HEK293T (cell line): ENCODE data around the gene TMEM38A.

ENCODE experiments used
- ARNT ChIP-seq: fragments of 450-650 bp; IDR thresholded peaks from 2 replicates; pipeline ENCODE4 v1.6.1; 2017; ENCODE audit warnings: mild to moderate bottlenecking
- BHLHE40 ChIP-seq: fragments of 450-650 bp; IDR thresholded peaks from 2 replicates; pipeline ENCODE4 v1.6.1; 2016; ENCODE audit warnings: mild to moderate bottlenecking, moderate library complexity, borderline replicate concordance
- CTBP1 ChIP-seq: fragments of 450-650 bp; IDR thresholded peaks from 2 replicates; pipeline ENCODE4 v1.6.1; 2016; ENCODE audit warnings: borderline replicate concordance
- ELF4 ChIP-seq: fragments of 450-650 bp; IDR thresholded peaks from 2 replicates; pipeline ENCODE4 v1.6.1; 2017; ENCODE audit warnings: antibody characterized with exemption
- FOXA1 ChIP-seq: fragments of 450-650 bp; IDR thresholded peaks from 2 replicates; pipeline ENCODE4 v1.6.1; 2016; ENCODE audit warnings: mild to moderate bottlenecking
- FOXK2 ChIP-seq: fragments of 450-650 bp; IDR thresholded peaks from 2 replicates; pipeline ENCODE4 v1.6.1; 2016; ENCODE audit warnings: mild to moderate bottlenecking
- HDGF ChIP-seq: fragments of 450-650 bp; IDR thresholded peaks from 2 replicates; pipeline ENCODE4 v1.6.1; 2017; ENCODE audit warnings: antibody characterized with exemption, borderline replicate concordance
- L3MBTL2 ChIP-seq: fragments of 450-650 bp; conservative IDR thresholded peaks from 2 replicates; pipeline ENCODE4 v1.6.1; 2016; ENCODE audit warnings: mild to moderate bottlenecking
- NFRKB ChIP-seq: fragments of 450-650 bp; IDR thresholded peaks from 2 replicates; pipeline ENCODE4 v1.6.1; 2016; ENCODE audit warnings: mild to moderate bottlenecking, moderate library complexity
- PKNOX1 ChIP-seq: fragments of 450-650 bp; IDR thresholded peaks from 2 replicates; pipeline ENCODE4 v1.6.1; 2016
- SP1 ChIP-seq: fragments of 450-650 bp; IDR thresholded peaks from 2 replicates; pipeline ENCODE4 v1.6.1; 2017
- SUZ12 ChIP-seq: fragments of 450-650 bp; IDR thresholded peaks from 2 replicates; pipeline ENCODE4 v1.6.1; 2016; ENCODE audit warnings: mild to moderate bottlenecking
- TARDBP ChIP-seq: fragments of 450-650 bp; IDR thresholded peaks from 2 replicates; pipeline ENCODE4 v1.6.1; 2016
- ZNF384 ChIP-seq: fragments of 450-650 bp; IDR thresholded peaks from 2 replicates; pipeline ENCODE4 v1.6.1; 2016

- no peak for TF ChIP-seq FOXK2
- TF ChIP-seq BHLHE40 = no peak
- TF ChIP-seq SP1 = no peak
- no peak for TF ChIP-seq PKNOX1
- TF ChIP-seq FOXA1 = no peak
- no peak for TF ChIP-seq HDGF
- TF ChIP-seq ELF4 = no peak
- no peak for TF ChIP-seq L3MBTL2
- no peak for TF ChIP-seq CTBP1
- no peak for TF ChIP-seq TARDBP
- no peak for TF ChIP-seq ZNF384
- TF ChIP-seq ARNT = no peak
- no peak for TF ChIP-seq SUZ12
- TF ChIP-seq NFRKB = no peak
These were observed 37.9 kb upstream of the TMEM38A start for GRCh38 chr19:16623066-16623465.
